ENCODE measurements around the gene IZUMO1R.
"Not testable (repeated sequence)": the region's sequence is repeated elsewhere in the genome, so short reads cannot be mapped to it uniquely, and the experiment has no call there.

The IZUMO1R gene
- long read RNA-seq, donor 1: 0 reads
- long read RNA-seq, donor 2: 0 reads
- long read RNA-seq, donor 3: 0 reads
- long read RNA-seq, donor 4: 0 reads
- long read RNA-seq, donor 5: 0 reads
- long read RNA-seq, donor 6: 0 reads
- long read RNA-seq, donor 7: 0 reads
- long read RNA-seq, donor 8: 0 reads

DNA sequence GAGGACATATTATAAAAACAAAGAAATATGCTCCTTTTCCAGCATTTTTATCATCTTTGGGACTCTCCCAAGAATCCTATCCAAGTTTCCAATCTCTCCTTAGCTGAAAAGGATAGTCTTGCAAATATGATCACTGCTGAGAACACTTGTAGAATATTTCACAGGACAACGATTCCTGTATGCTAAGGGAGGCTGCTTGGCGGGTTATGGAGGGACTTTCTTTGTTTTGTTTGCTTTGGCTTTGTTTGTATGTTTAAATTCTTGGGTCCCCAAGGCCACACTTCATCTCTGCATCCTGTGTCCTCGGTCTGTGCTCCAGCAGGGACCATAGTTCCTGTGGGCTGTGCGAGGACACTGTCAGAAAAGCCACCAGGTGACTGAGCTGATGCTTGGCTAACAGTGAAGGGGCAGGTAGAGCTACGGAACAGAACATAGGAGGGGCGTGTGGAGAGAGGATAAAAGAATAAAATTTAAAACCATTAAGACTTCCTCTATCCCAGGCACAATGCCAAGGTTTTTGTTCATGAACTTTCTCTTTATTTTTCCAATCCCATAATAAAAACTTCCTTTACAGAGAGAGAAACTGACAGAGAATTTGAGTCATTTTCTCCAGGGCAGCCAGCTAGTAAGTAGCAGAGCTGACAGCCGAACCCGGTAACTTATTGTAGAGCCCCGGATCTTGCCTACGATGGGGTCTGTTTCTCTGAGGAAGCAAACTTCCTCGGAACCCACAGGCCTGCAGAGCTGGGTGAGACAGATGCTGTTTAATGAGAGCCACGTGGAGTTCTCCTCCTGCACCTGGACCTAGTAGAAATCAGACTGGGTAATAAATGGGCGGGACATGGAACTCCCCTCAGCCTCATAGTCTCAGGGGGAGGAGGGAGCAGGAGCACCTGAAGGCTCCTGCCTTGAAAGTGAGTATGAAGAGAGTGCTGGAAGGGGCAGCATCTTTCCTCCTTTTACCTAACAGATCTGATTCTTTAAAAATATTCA is at the start of gene IZUMO1R:
IZUMO1R (plus strand) TSS at position 615 of the 993 bp plus-strand sequence. CDS start 1,057 bp downstream, outside the sequence.
- DNase-seq: peak; percentile 25

DNA sequence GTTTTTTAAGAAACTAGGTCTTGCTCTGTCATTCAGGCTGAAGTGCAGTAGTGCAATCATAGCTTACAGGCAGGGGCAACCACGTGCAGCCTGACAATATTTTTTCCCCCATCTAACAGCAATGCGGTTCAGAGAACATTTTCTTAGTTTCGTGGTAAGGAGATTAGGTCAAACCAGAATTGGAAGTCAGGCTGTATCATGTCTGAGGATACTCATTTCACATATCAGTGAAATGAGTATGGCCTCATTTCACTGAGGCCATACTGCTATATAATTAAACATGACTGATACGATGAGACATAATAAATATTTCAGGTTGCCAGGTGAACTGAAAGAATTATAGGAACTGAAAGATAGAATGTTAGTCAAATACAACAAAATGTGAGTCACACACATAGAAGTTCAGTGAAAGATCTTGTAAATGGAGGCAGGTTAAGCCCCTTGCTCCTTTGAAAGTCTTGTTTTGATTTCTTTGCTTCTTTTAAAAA is 32.5 kb upstream of the IZUMO1R start:
- DNase-seq: no peak

DNA sequence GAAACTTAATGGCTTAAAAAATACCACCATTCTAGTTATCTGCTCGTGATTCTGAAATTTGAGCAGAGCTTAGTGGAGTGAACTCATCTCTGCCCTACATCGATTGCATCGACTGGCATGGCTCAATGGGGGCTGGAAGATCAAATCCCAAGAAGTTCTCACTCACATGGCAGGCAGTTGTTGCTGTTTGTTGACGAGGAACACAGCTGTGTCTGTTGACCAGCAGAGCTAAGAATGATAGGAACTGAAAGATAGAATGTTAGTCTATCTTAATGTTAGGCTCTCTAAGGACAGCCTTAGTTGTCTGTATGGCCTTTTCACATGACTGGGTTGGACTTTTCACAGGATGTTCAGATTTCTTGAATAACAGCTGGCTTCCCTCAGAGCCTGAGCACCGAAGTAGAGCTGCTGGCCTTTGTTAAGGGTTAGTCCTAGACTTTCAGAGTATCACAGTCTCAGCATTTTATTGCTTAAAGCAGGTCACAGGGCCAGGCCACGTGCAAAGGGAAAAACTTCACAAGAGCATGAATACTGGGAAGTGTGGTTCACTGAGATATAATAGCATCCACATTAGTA is 31.6 kb upstream of the IZUMO1R start:
- DNase-seq: no peak

DNA sequence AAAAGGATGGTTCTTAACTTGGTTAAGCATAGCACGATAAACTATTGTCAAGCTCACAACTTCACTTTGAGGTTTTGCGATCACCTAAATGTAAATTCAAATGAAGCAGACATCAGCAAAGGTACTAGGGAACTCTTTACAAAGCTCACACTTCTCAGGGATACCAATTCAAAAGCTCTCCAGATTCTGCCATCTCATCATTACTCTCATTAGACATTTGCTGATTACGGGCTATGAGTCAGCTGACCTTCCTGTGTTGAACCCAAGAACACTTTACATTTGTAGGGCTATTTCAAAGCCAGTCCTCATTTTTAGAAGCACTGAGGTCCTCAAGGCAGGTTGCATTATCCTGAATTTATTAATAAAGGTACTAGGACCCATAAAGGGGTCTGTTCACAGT is 28.4 kb upstream of the IZUMO1R start:
- DNase-seq: no peak

DNA sequence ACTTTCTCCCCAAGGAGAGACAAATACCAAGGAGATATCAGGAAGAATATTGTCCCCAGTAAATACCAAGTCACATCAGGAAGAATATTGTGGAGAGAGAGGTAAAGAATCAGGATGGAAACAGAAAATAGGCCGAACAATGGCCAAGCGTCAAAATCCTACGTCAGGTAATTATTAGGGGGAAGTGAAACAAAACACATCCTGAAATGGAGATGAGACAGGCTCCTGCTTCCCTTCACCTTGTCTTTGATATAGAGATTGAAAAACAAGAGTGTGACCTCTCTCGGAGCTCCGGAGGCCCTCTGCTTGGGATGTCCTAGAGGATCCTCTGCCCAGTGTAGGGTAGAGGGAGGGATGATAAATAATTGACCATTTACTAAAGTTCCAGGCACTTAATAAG is 27.4 kb upstream of the IZUMO1R start:
- DNase-seq: no peak

DNA sequence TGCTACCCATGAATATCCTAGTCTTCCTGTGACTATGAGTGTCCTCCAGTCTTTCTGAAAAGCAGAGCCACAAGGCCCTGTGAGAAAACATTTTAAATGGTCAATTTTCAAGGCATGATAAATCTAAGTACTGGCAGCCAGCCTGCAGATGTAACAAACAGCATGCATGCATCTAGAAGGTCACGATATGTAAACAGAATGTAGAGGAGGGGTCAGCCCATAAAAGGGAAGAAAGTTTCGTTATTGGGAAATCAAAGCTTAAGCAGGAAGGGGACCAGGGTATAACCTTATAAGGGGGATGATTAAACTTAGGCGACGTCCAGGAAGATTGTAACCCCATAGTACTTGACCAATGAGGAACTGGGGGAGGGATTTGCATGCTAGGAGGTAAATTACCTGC is 26.2 kb upstream of the IZUMO1R start:
- not testable (repeated sequence) for DNase-seq

DNA sequence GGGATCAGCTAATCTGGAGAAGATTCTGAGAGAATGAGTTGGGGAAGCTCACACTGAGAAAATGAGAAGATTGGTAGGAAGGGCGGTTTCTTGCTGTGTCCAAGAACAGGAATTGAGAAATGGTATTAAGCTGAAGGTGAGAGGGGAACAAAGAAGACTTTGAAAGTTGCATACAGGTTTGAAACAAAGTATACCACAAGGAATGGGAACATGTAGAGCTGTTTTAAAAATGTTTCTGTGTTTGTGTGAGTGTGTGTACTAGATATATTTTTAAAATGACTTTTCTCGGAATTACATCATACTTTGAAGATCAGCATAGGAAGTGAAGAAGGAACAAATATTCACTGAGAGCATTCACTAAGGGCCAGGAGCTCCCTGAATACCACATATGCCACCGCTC is 24.4 kb upstream of the IZUMO1R start:
- no peak for DNase-seq

DNA sequence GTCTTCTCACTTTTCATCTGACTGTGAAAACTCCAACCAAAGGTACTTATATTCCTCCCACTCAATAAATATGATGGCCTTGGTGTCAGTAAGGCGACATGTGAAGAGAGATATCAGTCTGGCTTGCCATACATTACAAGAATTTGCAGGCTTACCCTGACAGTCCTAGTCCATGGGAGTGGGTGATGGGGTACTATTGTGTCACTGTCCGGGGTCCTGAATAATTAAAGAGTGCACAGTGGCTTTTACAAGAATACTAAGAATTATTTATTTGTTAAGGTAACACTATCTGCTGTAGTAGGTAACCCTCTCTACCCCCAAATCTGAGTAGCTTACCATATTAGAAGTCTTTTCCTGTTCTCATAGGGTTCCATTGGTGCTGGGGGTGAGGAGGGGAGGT is 23.1 kb upstream of the IZUMO1R start:
- no peak for DNase-seq

DNA sequence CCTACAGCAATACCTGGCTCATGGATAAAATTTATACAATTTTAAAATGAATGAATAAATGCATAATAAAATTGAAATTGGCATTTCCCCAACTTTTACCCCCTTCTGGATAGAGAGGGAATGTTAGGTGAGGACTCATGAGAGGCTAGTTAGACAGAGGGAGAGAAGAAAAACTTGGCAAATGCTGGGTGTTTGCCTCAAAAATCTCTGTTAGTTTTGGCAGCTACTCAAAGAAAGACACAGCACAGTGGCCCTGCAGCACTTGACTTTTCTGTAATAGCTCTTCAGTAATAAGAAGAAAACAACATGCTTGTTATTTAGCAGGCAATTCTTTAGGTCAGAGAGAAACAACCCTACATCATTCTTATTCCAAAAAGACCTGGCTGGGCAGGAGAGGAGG is 20.7 kb upstream of the IZUMO1R start:
- no peak for DNase-seq

DNA sequence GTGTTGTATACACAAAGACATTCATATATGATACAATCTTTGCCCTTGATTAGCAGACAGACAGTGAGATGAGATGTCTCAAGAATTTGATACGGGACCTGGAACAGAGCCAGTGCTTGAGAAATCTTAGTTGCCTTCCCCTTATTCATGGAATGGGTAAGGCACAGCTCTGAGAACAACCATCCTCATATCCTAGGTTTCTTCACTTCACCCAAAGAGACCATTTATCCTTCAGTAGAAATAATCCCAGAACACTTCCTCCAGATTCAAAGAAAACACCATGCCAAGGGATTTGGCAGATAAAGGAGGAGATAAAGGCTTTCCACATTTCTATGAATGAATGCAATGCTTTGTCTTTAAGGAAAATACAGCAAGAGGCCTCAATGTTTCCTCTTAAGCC is 8.8 kb upstream of the IZUMO1R start:
- no peak for DNase-seq

DNA sequence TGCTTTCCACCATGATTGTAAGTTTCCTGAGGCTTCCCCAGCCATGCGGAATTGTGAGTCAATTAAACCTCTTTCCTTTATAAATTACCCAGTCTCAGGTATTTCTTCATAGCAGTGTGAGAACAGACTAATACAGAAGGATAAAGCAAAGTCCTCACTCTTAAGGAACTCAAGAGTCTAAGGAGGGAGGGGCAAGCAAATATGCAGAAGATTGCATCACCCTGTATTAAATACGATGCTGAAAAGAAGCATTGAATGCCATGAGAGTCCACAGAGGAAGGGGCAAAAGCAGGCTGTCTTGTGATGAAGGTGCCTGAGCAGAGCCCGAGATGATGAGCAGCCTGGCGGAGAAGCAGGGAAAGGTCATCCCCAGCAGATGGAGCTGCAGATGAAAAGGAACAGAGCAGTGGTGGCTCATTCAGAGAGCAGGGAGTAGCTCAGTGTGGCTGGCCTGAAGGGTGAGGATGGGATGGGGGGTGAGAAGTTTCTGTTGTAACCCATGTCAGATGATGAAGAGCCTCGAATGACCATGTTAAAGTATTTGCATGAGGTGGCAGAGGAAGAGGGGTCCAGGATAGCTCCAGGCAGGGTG is 6.3 kb upstream of the IZUMO1R start:
- DNase-seq: no peak

DNA sequence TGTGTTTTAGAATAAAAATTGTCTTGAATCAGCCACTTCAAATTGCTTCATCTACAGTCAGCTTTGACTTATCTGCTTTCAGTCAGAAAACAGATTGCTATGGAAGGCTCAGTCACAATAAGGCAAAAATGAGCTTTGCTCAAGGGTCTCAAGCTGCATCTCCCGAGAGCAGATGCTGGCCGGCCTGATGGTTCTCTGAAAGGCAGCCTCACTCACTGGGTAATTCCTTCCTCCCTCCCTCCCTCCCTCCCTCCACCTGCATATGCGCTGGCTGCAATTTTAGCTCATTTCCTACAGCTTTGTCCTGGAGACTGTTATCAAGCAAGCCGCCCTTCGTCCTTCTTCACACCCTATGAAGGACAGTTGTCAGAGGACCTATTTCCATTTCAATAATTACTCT is 1.6 kb upstream of the IZUMO1R start:
- DNase-seq: no peak

DNA sequence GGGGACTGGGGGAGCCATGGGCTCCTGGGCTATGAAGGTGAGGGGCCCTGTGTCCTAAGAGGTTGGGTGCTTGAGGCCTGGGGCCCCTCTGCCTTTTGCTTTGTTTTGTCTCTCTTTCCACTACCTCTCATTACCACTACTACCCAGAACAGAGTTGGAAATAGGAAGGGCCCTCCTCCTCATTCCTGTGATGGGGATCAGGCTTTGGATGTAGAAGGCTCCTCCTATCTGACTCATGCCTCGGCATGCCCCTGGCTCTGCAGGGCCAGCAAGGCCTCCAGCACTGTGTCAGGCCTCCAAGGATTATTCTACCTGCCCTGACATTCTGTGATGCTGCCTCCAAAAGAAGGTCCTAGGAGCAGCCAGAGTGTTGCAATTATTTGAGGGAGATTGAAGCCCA is 766 bp downstream of the IZUMO1R start:
- no peak for DNase-seq

DNA sequence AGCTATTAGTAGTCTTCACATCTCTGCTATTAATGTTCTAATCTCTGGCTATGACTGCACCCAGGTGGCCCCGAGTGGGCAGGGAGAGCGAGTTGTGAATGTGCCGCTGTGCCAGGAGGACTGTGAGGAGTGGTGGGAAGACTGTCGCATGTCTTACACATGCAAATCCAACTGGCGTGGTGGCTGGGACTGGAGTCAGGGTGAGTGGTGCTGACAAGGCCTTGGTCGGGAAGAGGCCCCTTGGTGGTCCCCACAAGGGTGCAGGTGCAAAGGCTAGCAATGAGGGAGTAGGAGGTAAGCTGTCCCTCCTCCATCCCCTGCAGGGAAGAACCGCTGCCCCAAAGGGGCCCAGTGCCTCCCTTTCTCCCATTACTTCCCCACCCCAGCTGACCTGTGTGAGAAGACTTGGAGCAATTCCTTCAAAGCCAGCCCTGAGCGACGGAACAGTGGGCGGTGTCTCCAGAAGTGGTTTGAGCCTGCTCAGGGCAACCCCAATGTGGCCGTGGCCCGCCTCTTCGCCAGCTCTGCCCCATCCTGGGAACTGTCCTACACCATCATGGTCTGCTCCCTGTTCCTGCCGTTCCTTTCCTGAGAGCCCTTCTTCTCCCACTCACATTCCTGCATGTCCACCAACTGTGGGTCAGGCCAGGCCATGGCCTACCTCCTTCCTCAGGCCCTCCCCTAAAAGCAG is 2.9 kb downstream of the IZUMO1R start:
- DNase-seq: no peak

DNA sequence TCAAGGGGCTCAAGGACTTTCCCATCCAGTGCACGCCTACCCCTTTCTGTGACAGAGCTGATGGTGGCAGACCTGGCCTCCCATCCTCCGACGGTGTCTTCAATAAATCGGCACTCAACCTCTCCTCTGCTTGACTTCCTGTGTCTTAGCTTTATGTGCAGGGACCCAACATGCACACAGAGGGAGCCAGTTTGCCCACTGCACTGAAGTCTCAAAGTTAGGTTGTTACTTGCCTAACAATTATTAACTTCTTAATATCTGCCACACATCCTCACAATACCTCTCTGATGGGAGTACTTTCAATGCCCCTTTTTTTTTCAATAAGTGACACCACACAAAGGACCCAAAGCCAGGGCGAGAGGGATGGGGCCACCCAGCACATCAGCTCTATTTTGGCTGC is 3.6 kb downstream of the IZUMO1R start:
- DNase-seq: no peak

DNA sequence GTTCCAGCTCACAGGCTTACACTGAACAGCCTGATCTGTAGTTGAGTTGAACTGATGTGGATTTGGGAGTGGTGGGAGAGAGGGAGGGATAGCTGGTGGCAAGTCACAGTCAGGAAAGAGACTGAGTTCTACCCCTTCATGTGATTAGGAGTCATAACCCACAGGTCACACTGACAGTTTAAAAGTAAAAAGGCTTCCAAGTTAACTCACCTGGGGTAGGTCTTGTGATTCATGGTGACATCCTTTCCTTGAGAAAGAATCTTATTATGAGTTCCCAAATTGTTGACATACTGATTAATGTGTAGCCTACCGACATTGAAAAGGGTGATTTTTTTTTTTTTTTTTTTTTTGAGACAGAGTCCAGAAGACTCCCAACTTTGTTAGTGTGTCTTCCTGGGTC is 5.4 kb downstream of the IZUMO1R start:
- no peak for DNase-seq

DNA sequence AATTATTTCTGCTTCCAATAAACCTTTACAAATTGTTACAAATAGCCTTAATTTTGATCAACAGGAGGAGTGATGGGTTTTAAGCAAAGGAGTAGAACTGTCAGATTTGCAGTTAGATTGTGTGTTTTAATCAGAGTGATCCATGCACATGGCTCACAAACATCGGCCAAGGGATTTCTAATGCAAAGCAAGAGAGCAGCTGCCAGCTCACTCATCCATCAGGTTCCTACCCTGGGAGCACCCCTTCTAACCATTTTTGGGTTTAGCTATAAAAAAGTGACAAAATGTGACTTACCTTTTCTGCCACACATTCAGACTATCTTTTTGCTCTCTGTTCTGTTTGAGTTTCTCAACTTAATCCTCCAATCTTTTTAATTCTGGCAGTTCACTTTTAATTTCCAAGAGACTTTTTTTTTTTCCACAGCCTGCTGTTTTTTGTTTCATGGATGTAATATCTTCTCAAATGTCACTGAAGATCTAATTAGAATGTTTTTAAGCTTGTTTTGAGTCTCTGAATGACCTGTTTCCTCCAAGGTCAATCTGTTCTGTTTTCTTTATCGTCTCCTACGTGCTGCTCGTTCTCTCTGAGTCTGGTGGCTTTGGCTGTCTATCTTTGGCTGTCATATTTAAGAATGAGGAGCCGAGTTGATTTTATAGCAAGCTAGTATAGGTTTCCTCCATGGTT is 6.0 kb downstream of the IZUMO1R start:
- no peak for DNase-seq

DNA sequence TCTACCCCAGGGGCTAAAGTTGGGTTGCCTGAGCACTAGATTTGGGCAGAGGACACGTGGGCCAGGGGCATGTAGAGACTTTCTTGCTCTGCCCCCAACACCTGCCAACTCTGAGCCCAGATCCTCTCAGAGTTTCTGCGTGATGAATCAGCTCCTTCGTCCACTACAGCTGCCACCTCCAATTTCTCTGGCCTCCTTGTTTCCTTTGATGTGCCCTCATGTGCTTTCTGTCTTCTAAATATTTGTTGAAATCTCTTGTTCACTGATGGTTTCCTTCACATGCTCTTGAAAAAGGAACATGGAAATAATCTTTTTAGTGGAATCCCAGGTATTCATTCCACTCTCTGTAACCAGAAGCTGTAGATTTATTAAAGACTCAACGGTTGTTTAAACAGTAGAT is 8.0 kb downstream of the IZUMO1R start:
- DNase-seq: no peak

DNA sequence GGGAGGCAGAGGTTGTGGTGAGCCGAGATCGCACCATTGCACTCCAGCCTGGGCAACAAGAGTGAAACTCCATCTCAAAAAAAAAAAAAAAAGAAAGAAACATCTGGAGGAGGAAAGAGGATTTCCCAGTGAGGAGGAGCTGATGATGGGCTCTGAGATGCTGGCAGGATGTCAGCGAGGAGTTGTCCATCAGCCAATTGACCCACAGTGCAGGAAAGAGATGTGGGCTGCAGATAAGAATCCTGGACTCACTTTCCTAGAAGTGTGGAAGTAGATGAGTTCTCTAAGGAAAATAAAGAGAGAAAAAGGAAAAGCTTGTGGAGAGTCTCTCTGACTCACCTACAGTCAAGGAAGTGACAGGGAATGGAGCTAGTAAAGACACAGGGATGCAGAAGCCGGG is 9.7 kb downstream of the IZUMO1R start:
- DNase-seq: no peak

DNA sequence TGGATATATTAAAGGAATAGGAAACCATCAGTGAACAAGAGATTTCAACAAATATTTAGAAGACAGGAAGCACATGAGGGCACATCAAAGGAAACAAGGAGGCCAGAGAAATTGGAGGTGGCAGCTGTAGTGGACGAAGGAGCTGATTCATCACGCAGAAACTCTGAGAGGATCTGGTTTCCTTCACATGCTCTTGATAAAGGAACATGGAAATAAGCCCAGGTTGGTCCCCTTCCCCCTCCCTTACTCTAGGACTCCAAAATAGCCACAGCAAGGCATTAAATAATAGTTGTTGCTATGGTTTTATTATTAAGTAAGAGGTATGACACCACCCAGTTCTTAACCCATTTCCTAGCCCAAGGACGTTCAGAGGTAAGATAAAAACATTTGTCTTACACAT is 11.3 kb downstream of the IZUMO1R start:
- DNase-seq: no peak

DNA sequence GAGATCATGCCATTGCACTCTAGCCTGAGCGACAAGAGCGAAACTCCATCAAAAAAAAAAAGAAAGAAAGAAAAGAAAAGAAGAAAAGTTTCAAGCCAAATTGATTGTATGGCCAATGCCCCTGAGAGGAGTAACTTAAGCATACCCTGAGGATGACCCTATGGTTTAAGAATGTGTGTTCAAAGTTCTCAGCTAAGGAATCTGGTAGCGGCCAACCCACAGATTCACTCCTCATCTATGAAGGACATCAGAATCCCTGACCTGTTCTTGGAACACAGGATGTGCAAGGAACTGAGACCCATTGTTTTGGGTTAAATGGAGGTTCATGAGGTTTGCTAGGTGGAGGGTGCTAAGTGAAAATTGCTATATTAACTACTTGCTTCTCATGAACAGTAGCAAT is 18.1 kb downstream of the IZUMO1R start:
- DNase-seq: no peak

DNA sequence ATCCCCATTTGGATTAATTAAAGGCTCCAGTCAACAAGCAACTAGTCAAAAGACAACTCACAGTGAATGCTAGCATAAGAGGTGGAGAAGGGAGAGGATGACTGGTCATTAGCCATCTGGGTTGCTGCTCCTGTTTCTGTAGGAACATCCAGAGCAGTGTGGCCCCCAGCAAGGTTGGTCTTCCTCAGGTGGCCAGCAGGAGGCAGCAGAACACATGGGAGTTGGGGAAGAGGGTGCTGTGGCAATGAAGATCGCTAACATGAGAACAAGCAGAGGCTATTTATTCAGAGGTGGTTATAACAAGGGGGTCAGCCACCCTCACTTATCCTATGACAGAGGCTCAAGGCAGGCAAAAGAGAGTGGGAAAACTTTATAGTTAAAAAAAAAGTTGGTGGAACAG is 21.3 kb downstream of the IZUMO1R start:
- no peak for DNase-seq
